Endothelial cell (in vitro differentiated cells): Measurements from ENCODE around the gene ZNF280B. TPM values are rescaled to one million over a fixed set of nuclear protein-coding genes. Genes with fewer than 3 reads are reported as not detected.

Source experiments
- DNase-seq: peaks from one replicate; pipeline ENCODE4 v3.0.0; 2021; ENCODE audit warnings: low spot score
- H3K27ac Mint-ChIP-seq: one replicate; pipeline ENCODE4 v1.8.0; 2021; ENCODE audit warnings: mixed read lengths, inconsistent platforms; ENCODE audit not compliant: unreplicated experiment
- H3K27me3 Mint-ChIP-seq: one replicate; pipeline ENCODE4 v1.8.0; 2021; ENCODE audit warnings: mild to moderate bottlenecking, moderate library complexity, mixed read lengths, inconsistent platforms; ENCODE audit not compliant: unreplicated experiment
- H3K36me3 Mint-ChIP-seq: one replicate; pipeline ENCODE4 v1.8.0; 2021; ENCODE audit warnings: mild to moderate bottlenecking, low read depth, mixed read lengths, inconsistent platforms; ENCODE audit not compliant: unreplicated experiment
- H3K4me1 Mint-ChIP-seq: one replicate; pipeline ENCODE4 v1.8.0; 2021; ENCODE audit warnings: mild to moderate bottlenecking, mixed read lengths, inconsistent platforms; ENCODE audit not compliant: unreplicated experiment
- H3K4me3 Mint-ChIP-seq: one replicate; pipeline ENCODE4 v1.8.0; 2021; ENCODE audit warnings: mild to moderate bottlenecking, mixed read lengths, inconsistent platforms; ENCODE audit not compliant: unreplicated experiment
- H3K9me3 Mint-ChIP-seq: one replicate; pipeline ENCODE4 v1.8.0; 2021; ENCODE audit warnings: mixed read lengths, inconsistent platforms; ENCODE audit not compliant: unreplicated experiment
- CTCF ChIP-seq: fragments of 200-600 bp; sonication (generic); IDR thresholded peaks from one replicate; pipeline ENCODE4 v1.5.0; 2021; ENCODE audit warnings: antibody characterized with exemption; ENCODE audit not compliant: unreplicated experiment
- total RNA-seq: library from RNA; stranded (reverse); fragmentation: NEBNext Ultra II Directional; extraction: Animal tissue kit (Norgen Biotek cat#: 25700); gene quantifications from one replicate; pipeline ENCODE4 v1.2.1, GENCODE V29; 2021; ENCODE audit not compliant: unreplicated experiment

The ZNF280B gene
- total RNA-seq, 1 donor from 2014 or later: 6.8 TPM

GRCh38 chr22:22460635-22461034 lies 47.9 kb downstream of the ZNF280B start:
- Mint-ChIP-seq H3K4me3 (no peak overlapping the region), H3K4me1 (no peaks in the 10 kb centered on the region), H3K9me3 (peaks cover 15% of the 10 kb centered on the region), H3K36me3 (peaks cover 5% of the 10 kb centered on the region), H3K27me3 (peaks cover 3% of the 10 kb centered on the region), H3K27ac (no peak overlapping the region)
- no peak for DNase-seq
- TF ChIP-seq CTCF: peak; percentile 73

- Mint-ChIP-seq H3K9me3 (peaks cover 15% of the 10 kb centered on the region), H3K4me3 (no peak overlapping the region), H3K27me3 (peaks cover 5% of the 10 kb centered on the region), H3K27ac (no peak overlapping the region), H3K4me1 (no peaks in the 10 kb centered on the region), H3K36me3 (peaks cover 5% of the 10 kb centered on the region)
- no peak for DNase-seq
- no peak for TF ChIP-seq CTCF
These were observed 48.5 kb downstream of the ZNF280B start for GRCh38 chr22:22460060-22460459.

GRCh38 chr22:22458896-22459588 lies 49.5 kb downstream of the ZNF280B start:
- Mint-ChIP-seq H3K36me3 (peaks cover 5% of the 10 kb centered on the region), H3K27me3 (peaks cover 5% of the 10 kb centered on the region), H3K4me3 (no peak overlapping the region), H3K9me3 (peaks cover 15% of the 10 kb centered on the region), H3K4me1 (no peaks in the 10 kb centered on the region), H3K27ac (no peak overlapping the region)
- no peak for DNase-seq
- TF ChIP-seq CTCF: no peak

GRCh38 chr22:22458387-22458786 lies 50.2 kb downstream of the ZNF280B start:
- no peaks in the 10 kb centered on the region for H3K4me1 Mint-ChIP-seq
- H3K27ac Mint-ChIP-seq: no peak overlapping the region
- peaks cover 5% of the 10 kb centered on the region for H3K27me3 Mint-ChIP-seq
- H3K4me3 Mint-ChIP-seq: no peak overlapping the region
- H3K36me3 Mint-ChIP-seq: peaks cover 5% of the 10 kb centered on the region
- peaks cover 17% of the 10 kb centered on the region for H3K9me3 Mint-ChIP-seq
- no peak for TF ChIP-seq CTCF
- no peak for DNase-seq

- TF ChIP-seq CTCF: no peak
- peaks cover 28% of the 10 kb centered on the region for H3K9me3 Mint-ChIP-seq
- DNase-seq: no peak
- no peak overlapping the region for H3K27ac Mint-ChIP-seq
- no peak overlapping the region for H3K4me3 Mint-ChIP-seq
- peaks cover 12% of the 10 kb centered on the region for H3K36me3 Mint-ChIP-seq
- H3K27me3 Mint-ChIP-seq: peaks cover 2% of the 10 kb centered on the region
- no peaks in the 10 kb centered on the region for H3K4me1 Mint-ChIP-seq
These were observed 53.5 kb downstream of the ZNF280B start for GRCh38 chr22:22454997-22455396.
